RPMI8226 (cell line): ENCODE results near the gene THYN1.
"Not testable (repeated sequence)": the region's sequence is repeated elsewhere in the genome, so short reads cannot be mapped to it uniquely, and the experiment has no call there.

Source experiments
- DNase-seq: peaks from one replicate; pipeline ENCODE4 v3.0.0-alpha.2; 2015

The THYN1 gene

DNA sequence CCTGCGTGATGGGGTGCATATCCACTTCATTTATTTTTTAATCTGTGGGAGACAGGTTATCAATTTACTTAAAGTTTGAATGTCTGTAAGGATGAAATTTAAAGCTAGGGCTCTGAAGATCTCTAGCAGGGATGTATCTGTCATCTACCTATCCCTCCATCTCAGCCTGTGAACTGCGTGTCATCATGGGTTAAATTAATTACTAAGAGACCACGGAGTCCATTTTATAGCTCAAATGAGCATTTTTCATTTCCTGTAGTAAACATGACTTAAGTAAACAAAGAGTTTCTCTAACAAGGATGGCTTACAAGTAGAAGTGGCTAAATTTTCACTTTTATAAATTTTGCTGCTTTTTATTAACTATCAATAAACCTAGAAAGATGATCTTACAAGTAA is 20.2 kb upstream of the THYN1 start:
- no peak for DNase-seq

DNA sequence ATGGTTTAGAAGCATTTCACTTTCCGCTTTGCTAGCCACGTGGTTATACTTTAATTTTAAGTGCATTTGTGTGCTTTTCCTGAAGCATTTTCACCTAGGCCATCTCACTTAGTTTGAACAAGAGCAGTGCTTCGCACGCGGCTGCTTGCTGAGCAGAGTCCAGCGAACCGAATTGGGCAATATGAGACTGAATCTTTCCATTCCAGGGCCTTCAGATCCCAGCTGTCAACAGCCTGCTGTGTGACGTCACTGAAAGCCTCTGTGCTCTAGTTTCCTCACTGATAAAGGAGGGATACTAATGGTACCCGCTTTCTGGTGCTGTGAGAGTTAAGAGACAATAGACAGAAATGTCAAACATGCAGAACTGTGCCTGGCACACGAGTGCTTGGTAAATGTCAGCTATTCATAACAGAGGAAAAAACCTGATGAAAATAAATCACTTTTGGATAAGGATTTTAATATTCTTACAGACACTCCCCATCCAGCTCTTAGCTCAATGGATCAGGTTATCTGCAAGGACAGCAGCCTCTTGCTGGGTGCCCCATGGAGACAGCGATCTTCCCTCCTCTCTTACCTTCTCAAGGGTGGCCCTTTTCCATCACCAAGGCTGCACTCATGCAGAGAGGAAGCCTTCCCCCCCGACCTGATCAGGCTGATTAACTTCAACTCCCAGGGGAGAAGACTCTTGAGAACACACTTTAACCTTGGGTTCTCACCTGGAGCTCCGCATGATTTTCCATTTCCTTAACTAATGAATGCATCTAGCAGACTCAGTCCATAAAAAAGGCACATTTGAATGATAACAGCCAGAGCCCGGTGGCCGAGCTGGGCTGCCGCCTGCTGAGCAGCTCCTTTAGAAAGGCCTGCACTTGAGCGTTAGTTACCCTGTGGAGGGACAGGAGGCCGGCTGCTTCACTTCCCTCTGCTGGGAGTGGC is 19.5 kb upstream of the THYN1 start:
- no peak for DNase-seq

DNA sequence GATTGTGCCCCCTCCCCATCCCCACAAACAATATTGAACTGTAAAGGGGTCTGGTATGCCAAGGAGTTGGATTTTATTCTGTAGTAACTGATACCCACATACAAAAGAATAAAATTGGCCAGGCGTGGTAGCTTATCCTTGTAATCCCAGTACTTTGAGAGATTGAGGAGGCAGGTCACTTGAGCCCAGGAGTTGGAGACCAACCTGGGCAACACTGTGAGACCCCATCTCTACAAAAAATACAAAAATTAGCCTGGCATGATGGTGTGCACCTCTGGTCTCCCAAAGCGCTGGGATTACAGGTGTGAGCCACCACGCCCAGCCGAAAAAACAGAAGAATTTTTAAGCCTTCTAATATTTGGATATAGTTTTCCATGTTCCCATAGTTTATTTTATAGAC is 18.8 kb upstream of the THYN1 start:
- DNase-seq = no peak

DNA sequence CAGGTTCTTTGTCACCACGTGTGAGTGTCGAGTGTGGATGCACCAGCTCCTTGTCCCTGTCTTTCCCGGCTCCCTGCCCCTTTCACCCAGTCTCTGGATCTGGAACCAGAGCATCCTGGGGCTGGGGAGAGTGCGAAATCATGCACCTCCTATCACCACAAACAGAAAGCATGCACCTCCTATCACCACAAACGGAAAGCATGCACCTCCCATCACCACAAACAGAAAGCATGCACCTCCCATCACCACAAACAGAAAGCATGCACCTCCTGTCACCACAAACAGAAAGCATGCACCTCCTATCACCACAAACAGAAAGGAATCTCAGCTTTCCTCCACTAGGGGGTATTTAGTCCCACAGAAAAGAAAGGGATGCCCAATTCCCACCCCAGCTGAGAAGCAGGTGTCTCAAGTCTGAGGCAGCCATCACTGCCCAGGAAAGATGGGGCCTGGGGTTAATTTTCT is 17.1 kb upstream of the THYN1 start:
- DNase-seq = peak; percentile 25

DNA sequence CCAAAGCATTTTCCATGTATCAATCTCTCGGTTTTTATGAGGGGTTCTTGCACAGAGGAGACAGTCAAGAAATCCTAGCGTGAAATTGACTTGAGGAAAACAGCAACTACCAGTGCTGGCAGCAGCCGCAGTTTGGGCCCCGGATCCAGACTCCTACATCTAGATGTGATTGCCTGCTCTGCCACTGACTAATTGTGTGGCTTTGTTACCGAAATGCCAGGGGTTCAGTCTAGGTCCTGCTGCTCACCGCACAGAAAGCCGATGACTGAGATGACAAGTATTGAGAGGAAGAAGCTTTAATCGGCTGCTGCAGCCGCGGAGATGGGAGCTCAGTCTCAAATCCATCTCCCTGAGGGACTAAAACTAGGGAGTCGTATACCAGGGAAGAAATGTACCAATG is 14.8 kb upstream of the THYN1 start:
- no peak for DNase-seq

DNA sequence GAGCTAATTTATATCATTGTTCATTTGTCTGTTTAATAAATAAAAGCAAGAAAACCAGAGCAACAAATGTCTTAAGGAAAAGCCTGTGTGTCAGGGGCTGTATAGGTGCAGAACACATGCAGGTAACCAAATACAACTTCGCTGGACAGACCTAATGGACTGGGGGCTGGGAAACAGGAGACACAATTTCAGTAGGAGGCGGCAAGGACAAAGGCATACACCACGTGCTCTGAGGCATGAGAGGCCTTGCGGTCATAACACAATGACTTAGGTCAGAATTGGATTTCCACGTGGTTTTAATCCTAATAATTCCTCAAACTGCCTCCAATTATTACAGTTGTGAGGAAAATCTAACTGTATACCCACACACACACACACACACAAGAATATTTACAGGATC is 14.3 kb upstream of the THYN1 start:
- DNase-seq = no peak

DNA sequence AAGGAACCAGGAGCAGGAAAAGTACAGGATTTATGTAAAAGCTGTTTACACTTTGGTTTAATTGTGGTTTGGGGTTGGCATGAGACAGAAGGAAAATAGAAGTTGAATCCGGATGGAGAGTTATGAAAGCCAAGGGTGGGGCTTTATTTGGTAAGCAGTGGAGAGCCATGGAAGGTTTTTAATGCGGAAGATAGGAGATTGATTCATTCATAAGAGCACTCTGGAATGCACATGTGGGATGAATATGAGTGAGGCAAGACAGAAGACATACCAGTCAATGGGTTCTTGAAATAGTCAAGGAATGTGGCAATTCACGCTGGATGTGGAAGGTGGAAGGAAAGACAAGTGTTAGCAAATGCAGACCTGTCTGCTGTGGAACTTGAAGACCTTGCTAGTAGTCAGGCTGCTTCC is 13.7 kb upstream of the THYN1 start:
- no peak for DNase-seq

DNA sequence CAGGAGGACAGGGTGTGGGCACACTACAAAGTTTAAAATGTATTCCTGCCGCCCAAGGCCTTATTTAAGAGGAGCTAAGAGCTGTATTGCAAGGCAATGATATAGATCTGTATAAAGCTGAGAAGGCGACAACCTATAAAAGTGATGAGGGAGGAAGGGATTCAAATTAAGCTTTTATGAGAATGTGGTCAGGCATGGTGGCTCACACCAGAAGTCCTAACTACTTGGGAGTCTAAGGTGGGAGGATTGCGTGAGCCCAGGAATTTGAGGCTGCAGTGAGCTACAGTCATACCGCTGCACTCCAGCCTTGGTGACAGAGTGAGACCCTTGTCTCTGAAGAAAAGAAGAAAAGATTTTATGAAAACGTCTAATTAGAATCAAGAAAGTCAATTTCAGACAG is 13.3 kb upstream of the THYN1 start:
- DNase-seq = no peak

DNA sequence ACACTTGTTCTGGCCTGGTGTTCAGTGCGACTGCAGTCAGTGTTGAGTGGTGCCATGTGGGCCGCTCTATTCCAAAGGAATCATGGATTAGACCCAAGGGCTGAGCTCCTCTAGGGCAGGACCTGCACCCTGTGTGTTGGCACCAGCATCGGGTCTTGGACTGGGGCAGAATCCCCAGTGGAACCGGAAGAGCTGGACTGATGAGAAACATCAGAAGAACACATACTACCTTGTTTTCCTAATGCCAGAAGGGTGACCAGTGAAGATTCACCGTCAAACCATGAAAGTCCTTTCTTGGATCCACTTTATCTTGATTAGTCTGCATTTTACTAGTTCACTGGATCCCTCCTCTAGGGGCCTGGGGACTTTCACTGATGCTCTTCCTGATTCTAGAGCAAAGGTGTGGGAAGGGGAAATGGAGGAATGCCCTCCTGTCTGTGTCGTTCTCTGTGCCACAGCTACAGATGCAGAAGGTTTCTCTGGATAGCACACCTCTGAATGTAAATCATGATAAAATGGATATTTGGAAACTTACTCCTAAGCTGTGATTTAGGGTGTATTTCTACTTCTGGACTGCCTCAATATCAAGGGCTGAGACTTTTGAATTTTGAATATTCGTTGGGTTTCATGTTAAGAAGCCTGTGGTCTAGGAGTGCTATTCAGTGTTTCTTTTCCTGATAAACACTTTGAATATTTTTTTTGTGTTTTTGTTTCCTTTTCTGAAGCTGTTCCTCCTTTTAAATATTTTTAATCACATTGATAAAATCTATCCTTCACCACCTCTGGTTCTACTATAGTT is 12.0 kb upstream of the THYN1 start:
- no peak for DNase-seq

DNA sequence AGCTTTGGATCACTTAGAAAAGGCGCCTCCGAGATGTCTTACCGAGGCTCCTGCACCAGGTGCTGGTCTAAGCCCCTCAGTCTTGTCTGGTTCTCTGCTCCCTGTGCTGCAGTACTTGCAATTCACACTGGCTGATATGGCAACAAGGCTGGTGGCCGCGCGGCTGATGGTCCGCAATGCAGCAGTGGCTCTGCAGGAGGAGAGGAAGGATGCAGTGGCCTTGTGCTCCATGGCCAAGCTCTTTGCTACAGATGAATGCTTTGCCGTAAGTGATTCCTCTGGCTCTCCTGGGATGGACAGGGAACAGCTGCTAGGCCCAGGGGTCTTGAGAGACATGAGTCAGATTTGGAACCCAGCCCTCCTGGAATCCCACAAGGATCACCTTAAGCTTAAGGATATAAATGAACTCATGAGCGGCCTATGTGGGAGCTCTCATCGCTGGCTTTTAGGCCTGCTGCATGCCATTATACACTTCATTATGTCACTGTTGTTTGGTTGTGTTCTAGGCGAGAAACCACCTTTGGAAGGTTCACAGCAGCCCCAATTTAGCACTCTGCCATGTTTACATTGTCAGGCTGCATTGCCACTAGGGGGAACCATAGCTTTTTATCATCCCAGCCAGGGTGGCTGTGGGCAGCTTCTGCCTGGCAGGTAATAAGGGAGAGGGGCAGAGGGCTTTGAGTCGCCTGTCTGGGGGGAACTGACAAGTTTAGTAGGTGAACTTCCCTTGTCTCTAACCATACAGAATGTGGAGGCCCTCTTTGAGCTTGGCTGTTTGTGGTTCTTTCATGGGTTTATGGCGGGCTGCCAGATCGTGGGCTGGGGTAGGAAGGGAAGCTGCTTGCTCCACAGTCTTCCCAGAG is 8.7 kb upstream of the THYN1 start:
- DNase-seq = peak; percentile 25

DNA sequence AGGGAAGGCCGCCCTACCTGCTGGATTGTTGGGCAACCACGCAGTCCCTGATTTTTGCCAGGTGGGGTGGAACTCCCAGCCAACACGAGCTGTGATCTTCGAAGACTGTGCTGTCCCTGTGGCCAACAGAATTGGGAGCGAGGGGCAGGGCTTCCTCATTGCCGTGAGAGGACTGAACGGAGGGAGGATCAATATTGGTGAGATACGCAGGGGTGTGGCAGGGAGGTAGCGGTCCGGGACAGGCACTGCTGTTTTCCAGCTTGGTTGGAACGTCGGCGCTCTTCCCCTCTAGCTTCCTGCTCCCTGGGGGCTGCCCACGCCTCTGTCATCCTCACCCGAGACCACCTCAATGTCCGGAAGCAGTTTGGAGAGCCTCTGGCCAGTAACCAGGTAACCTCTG is 7.8 kb upstream of the THYN1 start:
- no peak for DNase-seq

DNA sequence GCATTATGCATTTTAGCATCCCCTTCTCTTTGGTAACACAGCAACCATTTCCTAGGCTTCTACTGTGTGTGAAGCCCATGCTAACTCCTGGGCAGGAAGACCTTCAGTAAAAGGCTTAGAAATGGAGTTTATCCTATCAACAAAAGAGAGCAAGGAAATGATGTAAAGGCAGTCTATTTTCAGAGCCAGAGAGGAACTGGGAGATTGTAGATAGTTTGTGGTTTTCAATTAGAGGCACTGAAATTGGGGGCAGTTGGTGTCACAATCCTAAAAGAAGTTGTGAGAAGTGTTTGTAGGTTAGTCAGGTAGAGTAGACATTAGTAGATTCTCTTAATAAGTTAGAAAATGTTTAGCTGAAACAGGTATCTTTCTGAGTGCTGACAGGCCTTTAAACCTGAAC is 7.4 kb upstream of the THYN1 start:
- no peak for DNase-seq

DNA sequence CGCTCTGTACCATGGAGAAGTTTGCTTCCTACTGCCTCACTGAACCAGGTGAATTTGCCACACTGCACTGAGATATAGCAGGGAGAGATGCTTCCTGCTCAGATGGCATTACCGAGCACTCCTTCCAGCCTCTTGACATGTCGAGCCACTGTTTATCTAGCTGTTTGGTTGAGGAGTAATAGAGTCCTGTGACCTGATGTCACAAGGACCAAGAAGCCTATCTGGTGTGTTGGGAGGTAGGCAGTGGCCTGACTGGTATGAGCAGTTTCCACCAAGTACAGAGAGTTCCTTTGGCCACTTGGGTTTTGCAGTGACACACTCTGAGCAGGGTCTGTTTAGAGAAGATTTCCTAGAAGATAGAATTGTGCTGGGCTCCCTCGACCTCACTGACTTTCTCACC is 5.4 kb upstream of the THYN1 start:
- no peak for DNase-seq

DNA sequence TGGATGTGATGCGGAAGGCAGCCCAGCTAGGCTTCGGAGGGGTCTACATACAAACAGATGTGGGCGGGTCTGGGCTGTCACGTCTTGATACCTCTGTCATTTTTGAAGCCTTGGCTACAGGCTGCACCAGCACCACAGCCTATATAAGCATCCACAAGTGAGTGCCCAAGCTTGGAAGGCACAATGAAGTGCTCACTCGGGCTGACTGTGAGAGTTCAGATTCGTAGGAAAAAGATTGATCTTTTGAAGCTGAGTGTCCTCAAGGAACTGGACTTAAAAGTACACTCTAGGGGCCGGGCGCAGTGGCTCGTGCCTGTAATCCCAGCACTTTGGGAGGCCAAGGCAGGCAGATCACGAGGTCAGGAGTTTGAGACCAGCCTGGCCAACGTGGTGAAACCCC is 3.9 kb upstream of the THYN1 start:
- no peak for DNase-seq

DNA sequence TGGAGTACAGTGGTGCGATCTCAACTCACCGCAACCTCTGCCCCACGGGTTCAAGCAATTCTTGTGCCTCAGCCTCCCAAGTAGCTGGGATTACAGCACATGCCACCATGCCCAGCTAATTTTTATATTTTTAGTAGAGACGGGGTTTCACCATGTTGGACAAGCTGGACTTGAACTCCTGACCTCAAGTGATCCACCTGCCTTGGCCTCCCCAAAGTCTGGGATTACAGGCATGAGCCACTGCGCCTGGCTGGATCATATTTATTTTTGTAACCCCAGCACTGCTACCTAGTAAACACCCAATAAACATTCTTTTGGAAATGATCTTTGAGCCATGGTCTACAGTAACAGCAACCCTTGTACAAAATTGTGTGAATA is 2.0 kb upstream of the THYN1 start:
- not testable (repeated sequence) for DNase-seq

DNA sequence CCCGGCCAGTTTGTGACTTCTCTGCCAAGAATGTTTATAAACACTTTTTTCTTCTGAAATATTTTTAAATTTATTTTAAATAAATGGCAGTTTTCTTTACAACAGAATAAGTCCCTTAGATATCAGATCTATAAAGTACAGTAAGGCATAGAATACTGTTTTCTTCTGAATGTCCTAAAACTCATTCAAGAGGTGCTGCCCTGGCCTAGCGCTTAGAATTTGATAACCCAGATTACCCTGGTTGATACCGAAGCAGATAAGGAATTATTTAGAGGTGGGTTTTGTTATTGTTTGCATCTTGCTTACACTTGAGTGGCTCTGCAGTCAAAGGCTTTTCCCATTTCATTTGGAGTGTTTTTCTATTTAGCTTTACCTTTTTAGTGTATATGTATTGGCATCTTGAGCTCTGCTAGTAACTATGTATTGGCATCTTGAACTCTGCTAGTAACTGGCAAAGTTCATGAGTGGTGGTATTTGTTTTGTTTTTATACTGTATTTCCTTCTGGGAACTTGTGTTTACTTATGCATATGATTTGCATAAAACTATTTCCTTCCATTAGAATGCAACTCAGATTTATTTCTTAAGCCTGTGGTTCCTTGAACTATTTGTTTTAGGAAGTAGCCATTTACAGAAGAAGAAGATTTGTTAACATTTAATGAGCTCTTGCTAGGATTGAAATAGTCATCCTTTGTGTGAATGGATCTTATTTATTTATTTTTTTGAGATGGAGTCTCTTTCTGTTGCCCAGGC is 1.5 kb upstream of the THYN1 start:
- DNase-seq = no peak

DNA sequence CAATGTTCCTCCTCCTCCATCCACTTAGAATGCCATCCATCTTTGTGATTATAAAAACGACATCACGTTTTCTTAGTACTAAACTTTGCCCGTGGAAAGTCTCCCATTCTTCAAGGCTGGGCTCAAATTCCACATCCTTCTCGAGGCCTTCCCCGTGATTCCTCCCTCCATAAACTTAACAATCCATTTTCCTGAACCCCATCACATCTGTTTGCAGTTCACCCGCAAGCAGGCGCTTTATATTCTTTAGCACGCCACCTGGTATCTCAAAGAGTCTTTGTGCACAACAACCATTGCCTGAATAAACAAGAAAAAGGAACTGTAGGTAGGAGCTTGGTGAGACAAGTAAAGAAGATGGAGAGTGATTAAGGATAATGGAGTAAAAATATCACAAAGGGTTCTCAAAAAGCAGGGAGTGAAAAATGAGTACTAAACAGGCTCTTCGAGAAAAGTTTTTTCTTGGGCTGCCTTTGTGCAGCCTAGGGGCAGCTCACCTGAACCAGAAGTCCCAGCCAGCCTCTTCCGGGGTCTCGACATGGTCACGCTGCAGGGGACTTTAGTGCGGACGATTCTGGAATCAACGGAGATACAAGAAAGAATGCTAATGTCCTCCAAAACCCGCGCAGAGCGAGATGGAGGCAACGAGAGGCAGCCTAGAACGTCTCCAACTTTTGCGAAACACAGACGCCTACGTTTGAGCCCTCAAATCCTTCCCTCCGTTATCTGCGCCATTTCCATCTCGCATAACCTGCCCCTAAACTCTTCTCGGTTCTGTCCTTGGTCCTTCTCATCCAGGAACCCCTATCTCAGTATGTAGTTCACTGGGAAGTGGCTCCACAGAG is 585 bp downstream of the THYN1 start:
- peak; percentile 11 for DNase-seq

DNA sequence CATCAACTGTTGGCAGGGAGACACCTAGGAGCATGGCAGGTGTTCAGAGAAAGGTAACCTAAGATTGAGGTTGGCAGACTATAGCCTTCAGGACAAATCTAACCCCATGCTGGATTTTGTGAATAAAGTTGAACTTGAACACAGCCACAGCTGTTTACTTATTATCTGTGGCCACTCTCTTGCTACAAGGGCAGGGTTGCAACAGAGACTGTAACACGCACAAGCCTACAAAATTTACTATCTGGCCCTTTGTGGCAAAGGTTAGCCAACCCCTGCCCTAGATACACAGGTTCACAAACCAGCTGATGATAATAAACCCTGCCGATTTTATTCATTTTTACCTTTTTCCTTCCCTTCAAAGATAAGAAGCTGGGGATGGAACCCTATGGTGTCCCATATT is 2.5 kb downstream of the THYN1 start:
- no peak for DNase-seq

DNA sequence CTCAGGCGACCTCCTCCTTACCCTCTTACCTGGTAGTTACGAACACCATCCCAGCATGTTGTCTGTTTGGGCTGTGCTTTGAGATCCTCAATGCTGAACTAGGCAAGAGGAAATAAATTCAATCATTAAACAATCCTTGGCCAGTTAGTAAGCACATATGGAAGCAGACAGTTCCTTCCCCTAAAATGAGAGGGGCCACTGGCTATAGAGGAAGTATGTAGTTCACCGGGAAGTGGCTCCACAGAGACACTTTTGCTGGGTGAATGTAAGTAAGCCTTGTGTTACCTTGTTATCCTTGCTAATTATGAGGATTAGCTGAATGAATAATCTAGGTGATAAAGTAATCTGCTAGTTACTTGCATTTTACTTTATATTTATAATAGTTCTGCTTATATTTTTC is 2.9 kb downstream of the THYN1 start:
- DNase-seq = no peak

DNA sequence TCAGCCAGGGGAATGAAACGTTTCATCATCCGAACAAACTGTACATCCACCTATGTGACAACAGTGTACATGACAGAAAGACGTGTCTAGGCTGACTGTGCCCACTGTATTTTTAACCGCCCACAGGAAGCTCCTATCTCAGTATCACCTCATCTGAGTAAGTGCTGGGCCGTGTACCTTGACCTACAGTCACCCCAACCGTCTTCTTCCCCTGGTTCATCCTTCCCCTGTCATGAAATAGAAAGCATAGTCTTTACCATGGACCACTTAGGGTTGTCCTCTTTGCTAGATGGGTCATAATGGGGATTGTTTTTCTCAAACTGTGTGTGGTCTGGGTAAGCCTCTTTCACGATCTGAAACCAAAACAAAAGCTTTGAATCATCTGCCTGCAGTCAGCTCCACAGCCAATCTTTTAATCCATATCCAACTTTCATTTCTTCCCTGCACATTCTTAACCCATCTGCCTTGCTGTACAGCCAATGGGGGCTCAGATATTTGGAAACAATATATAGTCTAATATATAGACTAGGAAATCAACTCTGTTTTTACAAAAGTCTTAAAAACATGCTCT is 4.2 kb downstream of the THYN1 start:
- DNase-seq = no peak

DNA sequence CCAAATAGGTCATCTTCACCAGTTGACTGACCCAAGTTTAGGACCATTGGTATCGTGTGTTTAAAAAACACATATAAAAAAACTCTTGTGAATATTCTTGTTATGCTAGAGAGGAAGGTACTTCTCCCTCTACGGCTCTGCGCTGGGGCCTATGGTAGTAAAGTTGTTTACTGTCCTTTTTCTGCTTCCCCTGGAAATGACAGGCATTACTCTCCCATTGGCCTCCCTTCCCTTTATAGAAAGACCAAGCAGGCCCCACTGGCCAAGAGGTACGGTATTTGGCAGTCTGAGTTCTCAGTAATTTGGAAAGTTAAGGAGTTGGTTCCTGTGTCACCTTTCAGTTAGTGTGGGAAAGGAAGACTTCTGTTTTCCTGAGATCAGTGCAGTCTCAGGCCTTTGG is 6.5 kb downstream of the THYN1 start:
- no peak for DNase-seq
